ENCODE results near the gene NHERF1.

Gene NHERF1

GRCh38 chr17:74815550-74816370 lies 67.3 kb downstream of the NHERF1 start:
- no peak for TF ChIP-seq ZBTB49 (tag by site-specific recombination; IDR thresholded peaks at IDR 0.05; ENCODE audit: low read depth)
- TF ChIP-seq ZNF501 (tag by site-specific recombination; IDR thresholded peaks at IDR 0.05) = no peak
- TF ChIP-seq ZNF660 (tag by site-specific recombination; IDR thresholded peaks at IDR 0.05) = no peak
- TF ChIP-seq ZNF658 (tag by site-specific recombination; IDR thresholded peaks at IDR 0.05) = no peak
- no peak for TF ChIP-seq REST (tag by site-specific recombination; IDR thresholded peaks at IDR 0.05)
- TF ChIP-seq ZNF645 (tag by site-specific recombination; IDR thresholded peaks at IDR 0.05) = no peak
- no peak for TF ChIP-seq ZSCAN4 (tag by site-specific recombination; IDR thresholded peaks at IDR 0.05)
- TF ChIP-seq ZNF423 (tag by site-specific recombination; IDR thresholded peaks at IDR 0.05) = no peak
- no peaks in the 10 kb centered on the region for H3K9me3 ChIP-seq (ENCODE audit: control insufficient read depth, insufficient read depth, low read depth, low read length)
- no peaks in the 10 kb centered on the region for H3K4me1 ChIP-seq (ENCODE audit: control insufficient read depth, insufficient read depth, low read length)
- H3K27ac ChIP-seq (ENCODE audit: extremely low read depth, low read depth, low read length) = no peak overlapping the region
- CTCF ChIA-PET = interaction anchor here (0.6 to 5.9 kb wide), 8 partner anchors 11 to 546 kb away, joined by 3 to 38 read pairs (median 4); no protein-coding TSS in a partner anchor
- POLR2A ChIA-PET = no interaction called here
- H3K4me3 ChIP-seq (ENCODE audit: low read depth, low read length) = no peak overlapping the region
- peaks cover 0 to 38% of the 10 kb centered on the region in 2 experiments; a peak in 2 of 3 replicates for H3K36me3 ChIP-seq (ENCODE audit: control insufficient read depth in 2 of 2, insufficient read depth in 1 of 2, low read length in 2 of 2)

- CTCF ChIA-PET = interaction anchor here (0.6 to 5.9 kb wide), 7 partner anchors 25 to 547 kb away, joined by 3 to 38 read pairs (median 4); no protein-coding TSS in a partner anchor
- Histone ChIP-seq H3K9me3 (ENCODE audit: control insufficient read depth, insufficient read depth, low read depth, low read length) (no peaks in the 10 kb centered on the region), H3K4me3 (ENCODE audit: low read depth, low read length) (no peak overlapping the region), H3K36me3 (ENCODE audit: control insufficient read depth in 2 of 2, insufficient read depth in 1 of 2, low read length in 2 of 2) (peaks cover 0 to 44% of the 10 kb centered on the region in 2 experiments; a peak in 1 of 3 replicates), H3K27ac (ENCODE audit: extremely low read depth, low read depth, low read length) (no peak overlapping the region), H3K4me1 (ENCODE audit: control insufficient read depth, insufficient read depth, low read length) (no peaks in the 10 kb centered on the region)
- TF ChIP-seq ZNF580 (tag by site-specific recombination; IDR thresholded peaks at IDR 0.05) = no peak
- no peak for TF ChIP-seq ZNF19 (tag by site-specific recombination; IDR thresholded peaks at IDR 0.05; ENCODE audit: low read depth)
- TF ChIP-seq ZBTB11 (tag by site-specific recombination; conservative IDR thresholded peaks at IDR 0.05; ENCODE audit: low read depth) = no peak
- TF ChIP-seq ZNF341 (tag by site-specific recombination; IDR thresholded peaks at IDR 0.05; ENCODE audit: low read depth) = peak; percentile 58
- no peak for TF ChIP-seq ZNF792 (tag by site-specific recombination; IDR thresholded peaks at IDR 0.05)
- POLR2A ChIA-PET = no interaction called here
Measured at GRCh38 chr17:74816905-74817620, 68.6 kb downstream of the NHERF1 start.
